PC-3 (cell line): Measurements from ENCODE around the gene BACE1.

Experiments
- CTCF ChIP-seq: fragments of 300-600 bp; sonication (generic); conservative IDR thresholded peaks from 2 replicates; pipeline ENCODE4 v1.5.1; 2017; ENCODE audit warnings: antibody characterized with exemption, low read depth, mild to moderate bottlenecking, low read length
- EZH2 ChIP-seq: fragments of 300-600 bp; sonication (generic); IDR thresholded peaks from one replicate; pipeline ENCODE4 v1.6.1; 2017; ENCODE audit warnings: antibody characterized with exemption, mild to moderate bottlenecking, low read length; ENCODE audit not compliant: unreplicated experiment

GRCh38 chr11:117300283-117300663 is 15.8 kb downstream of the BACE1 start:
- no peak for TF ChIP-seq CTCF
- no peak for TF ChIP-seq EZH2
